Activated naive CD4-positive, alpha-beta T cell treated with anti-CD3 and anti-CD28 coated beads, Interleukin-2, amount 50 U/mL, for 24 hours (primary cell): Measurements from ENCODE around the gene GON4L.
"Not testable (repeated sequence)": the region's sequence is repeated elsewhere in the genome, so short reads cannot be mapped to it uniquely, and the experiment has no call there.

Experiments used
- H3K27ac Mint-ChIP-seq: one replicate; pipeline ENCODE4 v1.8.0; 2021; ENCODE audit warnings: mild to moderate bottlenecking, mixed read lengths
- H3K27me3 Mint-ChIP-seq: one replicate; pipeline ENCODE4 v1.8.0; 2021; ENCODE audit warnings: mixed read lengths
- H3K36me3 Mint-ChIP-seq: one replicate; pipeline ENCODE4 v1.8.0; 2021; ENCODE audit warnings: mixed read lengths
- H3K4me1 Mint-ChIP-seq: one replicate; pipeline ENCODE4 v1.8.0; 2021; ENCODE audit warnings: mixed read lengths
- H3K4me3 Mint-ChIP-seq: one replicate; pipeline ENCODE4 v1.8.0; 2021; ENCODE audit warnings: mild to moderate bottlenecking, mixed read lengths
- H3K9me3 Mint-ChIP-seq: one replicate; pipeline ENCODE4 v1.8.0; 2021; ENCODE audit warnings: mixed read lengths

The GON4L gene

GRCh38 chr1:155858800-155859233, 1.8 kb upstream of the GON4L start:
- peak overlapping the region; percentile 88 for H3K4me3 Mint-ChIP-seq
- peak overlapping the region; percentile 81 for H3K27ac Mint-ChIP-seq
- peaks cover 38% of the 10 kb centered on the region for H3K4me1 Mint-ChIP-seq
- no peaks in the 10 kb centered on the region for H3K9me3 Mint-ChIP-seq
- H3K36me3 Mint-ChIP-seq, result peaks cover 2% of the 10 kb centered on the region
- peaks cover 10% of the 10 kb centered on the region for H3K27me3 Mint-ChIP-seq

GRCh38 chr1:155856257-155856974, 598 bp downstream of the GON4L start:
- peak overlapping the region; percentile 99 for H3K27ac Mint-ChIP-seq
- peak overlapping the region; percentile 100 for H3K4me3 Mint-ChIP-seq
- peaks cover 57% of the 10 kb centered on the region for H3K4me1 Mint-ChIP-seq
- H3K9me3 Mint-ChIP-seq, result no peaks in the 10 kb centered on the region
- H3K27me3 Mint-ChIP-seq, result peaks cover 6% of the 10 kb centered on the region
- H3K36me3 Mint-ChIP-seq, result peaks cover 7% of the 10 kb centered on the region

GRCh38 chr1:155850345-155850744, 6.7 kb downstream of the GON4L start:
- Mint-ChIP-seq H3K27ac (peak overlapping the region; percentile 46), H3K27me3 (no peaks in the 10 kb centered on the region), H3K4me1 (peaks cover 55% of the 10 kb centered on the region), H3K9me3 (no peaks in the 10 kb centered on the region), H3K4me3 (peak overlapping the region; percentile 69), H3K36me3 (peaks cover 21% of the 10 kb centered on the region)

- Mint-ChIP-seq H3K4me1 (peaks cover 70% of the 10 kb centered on the region), H3K4me3 (peak overlapping the region; percentile 16), H3K27me3 (no peaks in the 10 kb centered on the region), H3K9me3 (no peaks in the 10 kb centered on the region), H3K27ac (peak overlapping the region; percentile 3), H3K36me3 (peaks cover 28% of the 10 kb centered on the region)
Measured at GRCh38 chr1:155847823-155848529, 9.0 kb downstream of the GON4L start.

GRCh38 chr1:155844860-155845421, 12.1 kb downstream of the GON4L start:
- Mint-ChIP-seq H3K27ac (no peak overlapping the region), H3K36me3 (peaks cover 23% of the 10 kb centered on the region), H3K9me3 (no peaks in the 10 kb centered on the region), H3K27me3 (no peaks in the 10 kb centered on the region), H3K4me3 (no peak overlapping the region), H3K4me1 (peaks cover 60% of the 10 kb centered on the region)

GRCh38 chr1:155840386-155840785, 16.6 kb downstream of the GON4L start:
- H3K9me3 Mint-ChIP-seq, result no peaks in the 10 kb centered on the region
- peaks cover 62% of the 10 kb centered on the region for H3K4me1 Mint-ChIP-seq
- peaks cover 14% of the 10 kb centered on the region for H3K36me3 Mint-ChIP-seq
- no peak overlapping the region for H3K27ac Mint-ChIP-seq
- H3K4me3 Mint-ChIP-seq, result no peak overlapping the region
- H3K27me3 Mint-ChIP-seq, result no peaks in the 10 kb centered on the region

- H3K4me3 Mint-ChIP-seq, result no peak overlapping the region
- H3K27ac Mint-ChIP-seq, result no peak overlapping the region
- peaks cover 8% of the 10 kb centered on the region for H3K36me3 Mint-ChIP-seq
- peaks cover 52% of the 10 kb centered on the region for H3K4me1 Mint-ChIP-seq
- H3K9me3 Mint-ChIP-seq, result no peaks in the 10 kb centered on the region
- H3K27me3 Mint-ChIP-seq, result no peaks in the 10 kb centered on the region
Measured at GRCh38 chr1:155835548-155835947, 21.5 kb downstream of the GON4L start.

GRCh38 chr1:155834927-155835399, 22.1 kb downstream of the GON4L start:
- H3K4me3 Mint-ChIP-seq, H3K27ac Mint-ChIP-seq, H3K27me3 Mint-ChIP-seq, H3K36me3 Mint-ChIP-seq, H3K9me3 Mint-ChIP-seq: not testable (repeated sequence)
- peaks cover 47% of the 10 kb centered on the region for H3K4me1 Mint-ChIP-seq

- Mint-ChIP-seq H3K27ac (no peak overlapping the region), H3K36me3 (peaks cover 8% of the 10 kb centered on the region), H3K27me3 (no peaks in the 10 kb centered on the region), H3K4me3 (no peak overlapping the region), H3K4me1 (peaks cover 44% of the 10 kb centered on the region), H3K9me3 (no peaks in the 10 kb centered on the region)
Measured at GRCh38 chr1:155834296-155834926, 22.6 kb downstream of the GON4L start.

GRCh38 chr1:155833665-155834295, 23.2 kb downstream of the GON4L start:
- Mint-ChIP-seq H3K9me3 (no peaks in the 10 kb centered on the region), H3K27me3 (no peaks in the 10 kb centered on the region), H3K36me3 (peaks cover 8% of the 10 kb centered on the region), H3K4me1 (peaks cover 40% of the 10 kb centered on the region), H3K4me3 (no peak overlapping the region), H3K27ac (no peak overlapping the region)

- no peaks in the 10 kb centered on the region for H3K27me3 Mint-ChIP-seq
- no peak overlapping the region for H3K27ac Mint-ChIP-seq
- H3K9me3 Mint-ChIP-seq, result no peaks in the 10 kb centered on the region
- peaks cover 32% of the 10 kb centered on the region for H3K4me1 Mint-ChIP-seq
- peaks cover 8% of the 10 kb centered on the region for H3K36me3 Mint-ChIP-seq
- no peak overlapping the region for H3K4me3 Mint-ChIP-seq
Measured at GRCh38 chr1:155831279-155831976, 25.6 kb downstream of the GON4L start.

- no peak overlapping the region for H3K4me3 Mint-ChIP-seq
- H3K36me3 Mint-ChIP-seq, result peaks cover 7% of the 10 kb centered on the region
- H3K27me3 Mint-ChIP-seq, result no peaks in the 10 kb centered on the region
- peaks cover 3% of the 10 kb centered on the region for H3K4me1 Mint-ChIP-seq
- no peak overlapping the region for H3K27ac Mint-ChIP-seq
- H3K9me3 Mint-ChIP-seq, result no peaks in the 10 kb centered on the region
Measured at GRCh38 chr1:155827450-155827849, 29.6 kb downstream of the GON4L start.

GRCh38 chr1:155816351-155816750, 40.7 kb downstream of the GON4L start:
- Mint-ChIP-seq H3K9me3 (no peaks in the 10 kb centered on the region), H3K4me3 (no peak overlapping the region), H3K27ac (no peak overlapping the region), H3K27me3 (no peaks in the 10 kb centered on the region), H3K36me3 (peaks cover 25% of the 10 kb centered on the region), H3K4me1 (no peaks in the 10 kb centered on the region)

- no peaks in the 10 kb centered on the region for H3K9me3 Mint-ChIP-seq
- H3K4me1 Mint-ChIP-seq, result peaks cover 5% of the 10 kb centered on the region
- no peak overlapping the region for H3K27ac Mint-ChIP-seq
- no peaks in the 10 kb centered on the region for H3K27me3 Mint-ChIP-seq
- H3K36me3 Mint-ChIP-seq, result peaks cover 19% of the 10 kb centered on the region
- no peak overlapping the region for H3K4me3 Mint-ChIP-seq
Measured at GRCh38 chr1:155813672-155814071, 43.3 kb downstream of the GON4L start.

GRCh38 chr1:155812878-155813277, 44.1 kb downstream of the GON4L start:
- H3K27ac Mint-ChIP-seq, result no peak overlapping the region
- peaks cover 20% of the 10 kb centered on the region for H3K36me3 Mint-ChIP-seq
- H3K9me3 Mint-ChIP-seq, result no peaks in the 10 kb centered on the region
- no peak overlapping the region for H3K4me3 Mint-ChIP-seq
- no peaks in the 10 kb centered on the region for H3K27me3 Mint-ChIP-seq
- peaks cover 5% of the 10 kb centered on the region for H3K4me1 Mint-ChIP-seq
